ENCODE data around the gene PRKCB.

- no peak for TF ChIP-seq EZH2 (IDR thresholded peaks at IDR 0.05; ENCODE audit: borderline replicate concordance, low read length)
- TF ChIP-seq CTCF (conservative IDR thresholded peaks at IDR 0.05 in 1 of 2, IDR thresholded peaks at IDR 0.05 in 1 of 2; ENCODE audit: extremely low read depth in 1 of 2, insufficient read depth in 1 of 2, low read depth in 1 of 2, low read length in 2 of 2): no peak
Observed at GRCh38 chr16:24007934-24008333, 172.2 kb downstream of the PRKCB start.
